Liver (tissue), 9 donors: ENCODE measurements around the gene CACYBP. TPM values are rescaled to one million over a fixed set of nuclear protein-coding genes. Genes with fewer than 3 reads are reported as not detected.

Experiments used
- DNase-seq: peaks from one replicate; pipeline ENCODE4 v3.0.0-alpha.2; 2017; ENCODE audit warnings: low spot score
- H3K27ac ChIP-seq, 2 donors: one replicate each; pipeline ENCODE4 v1.7.0; 2013; ENCODE audit warnings: inconsistent platforms in 2 of 2, low read length in 2 of 2, control low read depth in 1 of 2, low read depth in 1 of 2, mild to moderate bottlenecking in 1 of 2
- H3K27me3 ChIP-seq, 4 donors: one replicate each; pipeline versions ENCODE4 v1.6.1 to v1.7.0; 2013; ENCODE audit warnings: low read length in 3 of 4, inconsistent platforms in 1 of 4, mild to moderate bottlenecking in 1 of 4, moderate library complexity in 1 of 4; ENCODE audit not compliant: control insufficient read depth in 4 of 4, insufficient read depth in 4 of 4
- H3K36me3 ChIP-seq, 4 donors: one replicate each; pipeline versions ENCODE4 v1.6.1 to v1.7.0; 2013; ENCODE audit warnings: low read length in 3 of 4, mild to moderate bottlenecking in 3 of 4, low read depth in 1 of 4, moderate library complexity in 1 of 4; ENCODE audit not compliant: control insufficient read depth in 4 of 4, insufficient read depth in 3 of 4
- H3K4me1 ChIP-seq, 4 donors: one replicate each; pipeline versions ENCODE4 v1.6.1 to v1.7.0; 2013; ENCODE audit warnings: low read length in 3 of 4, mild to moderate bottlenecking in 3 of 4, moderate library complexity in 1 of 4; ENCODE audit not compliant: control insufficient read depth in 4 of 4, insufficient read depth in 4 of 4
- H3K4me3 ChIP-seq, 3 donors: one replicate each; pipeline versions ENCODE4 v1.6.1 to v1.7.0; 2013; ENCODE audit warnings: low read length in 3 of 3, control low read depth in 1 of 3, low read depth in 1 of 3, mild to moderate bottlenecking in 1 of 3
- H3K9ac ChIP-seq, 2 donors: one replicate each; pipeline ENCODE4 v1.7.0; 2013; ENCODE audit warnings: low read length in 2 of 2, mild to moderate bottlenecking in 2 of 2, moderate library complexity in 2 of 2, control low read depth in 1 of 2, low read depth in 1 of 2
- H3K9me3 ChIP-seq, 4 donors: one replicate each; pipeline versions ENCODE4 v1.6.1 to v1.7.0; 2013; ENCODE audit warnings: low read length in 3 of 4; ENCODE audit not compliant: control insufficient read depth in 4 of 4
- ATF3 ChIP-seq: IDR thresholded peaks from 2 replicates; pipeline ENCODE4 v1.6.1; 2016; ENCODE audit warnings: antibody characterized with exemption
- CTCF ChIP-seq: fragments of 150-350 bp; IDR thresholded peaks from 2 replicates; pipeline ENCODE4 v1.5.1; 2017; ENCODE audit warnings: improper control_type of control experiment, low read depth, low read length; ENCODE audit not compliant: missing input control
- EGR1 ChIP-seq, 2 donors: IDR thresholded peaks; 2 replicates each; pipeline ENCODE4 v1.6.1; 2016 to 2018; ENCODE audit warnings: antibody characterized with exemption in 2 of 2, low read depth in 2 of 2
- FOXA1 ChIP-seq: IDR thresholded peaks from 2 replicates; pipeline ENCODE4 v1.6.1; 2016; ENCODE audit warnings: antibody characterized with exemption
- FOXA2 ChIP-seq: IDR thresholded peaks from 2 replicates; pipeline ENCODE4 v1.6.1; 2016; ENCODE audit warnings: antibody characterized with exemption
- HNF4G ChIP-seq: IDR thresholded peaks from 2 replicates; pipeline ENCODE4 v1.6.1; 2016; ENCODE audit warnings: antibody characterized with exemption
- JUND ChIP-seq, 2 donors: IDR thresholded peaks; 2 replicates each; pipeline ENCODE4 v1.6.1; 2016; ENCODE audit warnings: antibody characterized with exemption in 2 of 2
- MAX ChIP-seq: IDR thresholded peaks from 2 replicates; pipeline ENCODE4 v1.6.1; 2016; ENCODE audit warnings: antibody characterized with exemption
- NR2F2 ChIP-seq: IDR thresholded peaks from 2 replicates; pipeline ENCODE4 v1.6.1; 2016; ENCODE audit warnings: antibody characterized with exemption
- RAD21 ChIP-seq, 2 donors: IDR thresholded peaks; 2 replicates each; pipeline ENCODE4 v1.6.1; 2016; ENCODE audit warnings: antibody characterized with exemption in 2 of 2, mild to moderate bottlenecking in 2 of 2
- REST ChIP-seq: IDR thresholded peaks from 2 replicates; pipeline ENCODE4 v1.6.1; 2016; ENCODE audit warnings: antibody characterized with exemption, mild to moderate bottlenecking
- RXRA ChIP-seq, 2 donors: IDR thresholded peaks; 2 replicates each; pipeline ENCODE4 v1.6.1; 2017 to 2018; ENCODE audit warnings: antibody characterized with exemption in 2 of 2, mild to moderate bottlenecking in 1 of 2
- SP1 ChIP-seq: IDR thresholded peaks from 2 replicates; pipeline ENCODE4 v1.6.1; 2018; ENCODE audit warnings: antibody characterized with exemption, mild to moderate bottlenecking
- TAF1 ChIP-seq: conservative IDR thresholded peaks from 2 replicates; pipeline ENCODE4 v1.6.1; 2016; ENCODE audit warnings: antibody characterized with exemption, mild to moderate bottlenecking
- YY1 ChIP-seq: IDR thresholded peaks from 2 replicates; pipeline ENCODE4 v1.6.1; 2016; ENCODE audit warnings: antibody characterized with exemption, mild to moderate bottlenecking
- ZBTB33 ChIP-seq: IDR thresholded peaks from 2 replicates; pipeline ENCODE4 v1.6.1; 2016; ENCODE audit warnings: antibody characterized with exemption
- WGBS: extraction: QIAGEN DNeasy Blood & Tissue Kit; methylation state at CpG from one replicate; pipeline ENCODE4 v1.1.7; 2013; 5-methylcytosine and 5-hydroxymethylcytosine counted together
- polyA plus RNA-seq, 2 donors: library from polyadenylated mRNA; stranded (reverse) in 1 of 2; unstranded in 1 of 2; fragments of 200-250 nt in 1 of 2; fragments of >200 nt in 1 of 2; fragmentation: Nextera tagmentation in 1 of 2; extraction: Ambion mirVana in 1 of 2; gene quantifications; one replicate each; pipeline versions ENCODE4 v1.2.1 to v1.2.3, GENCODE V29; 2013 to 2015
- total RNA-seq, 2 donors: library from RNA; depleted of rRNA; stranded (reverse); fragments of >200 nt; gene quantifications; one replicate each; pipeline ENCODE4 v1.2.3, GENCODE V29; 2014
- donor health status: healthy.
- donor health status: healthy.
- donor health status: healthy.
- donor health status: healthy.
- donor health status: healthy.

The CACYBP gene
- total and polyA plus RNA-seq, 4 donors: 26.4 to 81.2 (median 36.6) TPM

- Histone ChIP-seq H3K9me3 (no peaks in the 10 kb centered on the region), H3K36me3 (peaks cover 7 to 82% (median 62%) of the 10 kb centered on the region in 4 donors), H3K4me3 (no peak overlapping the region), H3K27ac (no peak overlapping the region), H3K4me1 (no peaks in the 10 kb centered on the region), H3K27me3 (no peaks in the 10 kb centered on the region), H3K9ac (no peak overlapping the region)
- no peak for TF ChIP-seq EGR1 (IDR thresholded peaks at IDR 0.05; ENCODE audit: low read depth in 2 of 2)
- no peak for TF ChIP-seq MAX
- no peak for TF ChIP-seq JUND (IDR thresholded peaks at IDR 0.05)
- TF ChIP-seq ZBTB33: no peak
- TF ChIP-seq RAD21 (IDR thresholded peaks at IDR 0.05): no peak
- DNase-seq: no peak
- 81% methylated on average over 10 of the region's 10 CpGs for WGBS
Measured at GRCh38 chr1:175009532-175009931, 9.8 kb downstream of the CACYBP start.

GRCh38 chr1:175013445-175013844, 13.7 kb downstream of the CACYBP start:
- Histone ChIP-seq H3K36me3 (peaks cover 12 to 79% (median 64%) of the 10 kb centered on the region in 4 donors), H3K4me1 (no peaks in the 10 kb centered on the region), H3K27ac (no peak overlapping the region), H3K9me3 (no peaks in the 10 kb centered on the region), H3K27me3 (no peaks in the 10 kb centered on the region), H3K9ac (no peak overlapping the region), H3K4me3 (no peak overlapping the region)
- TF ChIP-seq NR2F2: no peak
- no peak for TF ChIP-seq CTCF
- TF ChIP-seq REST: no peak
- no peak for TF ChIP-seq ATF3
- no peak for TF ChIP-seq HNF4G
- no peak for TF ChIP-seq SP1
- TF ChIP-seq TAF1: no peak
- TF ChIP-seq FOXA1: no peak
- TF ChIP-seq ZBTB33: no peak
- no peak for TF ChIP-seq YY1
- no peak for TF ChIP-seq FOXA2
- TF ChIP-seq RXRA (IDR thresholded peaks at IDR 0.05): no peak
- no peak for DNase-seq
- 84% methylated on average over 1 of the region's 1 CpG for WGBS
